Stimulated activated CD4-positive, alpha-beta T cell treated with anti-CD3 and anti-CD28 coated beads, Interleukin-15, amount 100 ng/mL, for 24 hours (primary cell): ENCODE results near the gene GLT8D1.
A peak's percentile ranks its signal among the peaks of the same experiment; 100 is the strongest.
"Not testable (repeated sequence)": the region's sequence is repeated elsewhere in the genome, so short reads cannot be mapped to it uniquely, and the experiment has no call there.

Experiments
- DNase-seq: peaks from one replicate; pipeline ENCODE4 v3.0.0-alpha.2; 2020

GLT8D1 gene, protein sequence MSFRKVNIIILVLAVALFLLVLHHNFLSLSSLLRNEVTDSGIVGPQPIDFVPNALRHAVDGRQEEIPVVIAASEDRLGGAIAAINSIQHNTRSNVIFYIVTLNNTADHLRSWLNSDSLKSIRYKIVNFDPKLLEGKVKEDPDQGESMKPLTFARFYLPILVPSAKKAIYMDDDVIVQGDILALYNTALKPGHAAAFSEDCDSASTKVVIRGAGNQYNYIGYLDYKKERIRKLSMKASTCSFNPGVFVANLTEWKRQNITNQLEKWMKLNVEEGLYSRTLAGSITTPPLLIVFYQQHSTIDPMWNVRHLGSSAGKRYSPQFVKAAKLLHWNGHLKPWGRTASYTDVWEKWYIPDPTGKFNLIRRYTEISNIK

DNA sequence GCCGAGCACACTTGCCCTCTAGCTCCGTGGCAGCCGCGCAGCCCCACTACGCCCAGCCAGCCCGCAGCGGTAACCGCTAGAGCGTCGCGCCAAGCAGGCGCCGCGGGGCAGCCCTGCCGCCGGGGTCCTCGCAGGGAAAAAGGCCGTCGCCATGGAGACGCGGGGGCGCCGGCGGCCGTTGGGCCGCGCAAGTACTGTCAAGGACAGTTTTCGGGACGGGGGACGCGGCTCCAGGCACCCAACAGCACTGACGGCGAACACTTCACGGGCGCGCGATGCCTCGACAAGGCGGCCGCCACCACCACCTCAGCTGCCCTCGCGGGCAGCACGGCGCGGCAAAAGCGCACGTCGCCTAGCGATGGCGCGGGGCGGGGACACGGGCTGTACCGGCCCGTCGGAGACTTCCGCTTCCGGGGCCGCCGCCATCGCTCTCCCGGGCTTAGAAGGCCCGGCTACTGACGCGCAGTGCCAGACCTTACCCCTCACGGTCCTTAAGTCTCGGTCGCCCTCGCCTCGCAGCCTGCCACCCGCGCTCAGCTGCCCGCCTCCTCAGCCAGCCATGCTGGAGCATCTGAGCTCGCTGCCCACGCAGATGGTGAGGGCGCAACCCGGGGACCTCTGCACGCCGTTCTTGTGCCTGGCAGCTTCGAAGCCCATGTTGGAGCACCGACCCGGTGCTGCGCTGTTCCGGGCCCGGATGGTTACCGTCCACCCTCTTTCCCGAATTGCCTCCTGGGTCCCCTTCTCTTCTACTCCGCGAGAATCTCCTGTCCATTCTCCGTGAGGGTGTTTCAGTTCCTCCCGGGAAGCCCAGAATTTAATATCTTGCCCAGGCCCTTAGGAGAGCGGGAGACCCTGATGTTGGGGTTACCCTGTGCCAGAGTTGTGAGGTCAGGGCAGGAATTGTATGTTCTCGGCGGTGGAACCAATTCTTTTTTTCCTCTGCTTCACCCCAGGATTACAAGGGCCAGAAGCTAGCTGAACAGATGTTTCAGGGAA, at the start of gene GLT8D1, which contains the start of gene SPCS1:
GLT8D1 (minus strand) TSS at position 104 of the 999 bp plus-strand sequence. CDS start 5,331 bp downstream, outside the sequence.
SPCS1 (plus strand) TSS at position 419 of the 999 bp plus-strand sequence; CDS start at position 560, 141 bp downstream.
- DNase-seq, result peak; percentile 91

DNA sequence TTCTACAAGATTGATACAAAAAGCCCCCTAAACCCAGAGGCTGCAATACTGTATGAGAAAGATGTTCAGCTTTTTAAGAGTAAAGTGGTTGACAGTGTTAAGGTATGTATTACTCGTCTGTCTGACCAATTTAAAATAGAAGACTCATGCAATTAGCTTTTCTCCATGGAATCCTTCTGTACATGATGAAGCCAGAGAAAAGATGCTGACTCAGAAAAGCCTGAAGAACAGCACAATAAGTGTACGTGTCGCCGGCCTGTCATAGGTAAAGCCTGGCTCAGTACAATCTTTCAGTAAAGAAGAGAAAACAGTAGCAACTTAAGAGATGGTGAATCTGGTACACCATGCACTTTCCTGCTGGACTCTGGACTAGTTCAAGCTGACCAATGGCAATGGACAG, 48.8 kb upstream of the GLT8D1 start:
- DNase-seq, result no peak

DNA sequence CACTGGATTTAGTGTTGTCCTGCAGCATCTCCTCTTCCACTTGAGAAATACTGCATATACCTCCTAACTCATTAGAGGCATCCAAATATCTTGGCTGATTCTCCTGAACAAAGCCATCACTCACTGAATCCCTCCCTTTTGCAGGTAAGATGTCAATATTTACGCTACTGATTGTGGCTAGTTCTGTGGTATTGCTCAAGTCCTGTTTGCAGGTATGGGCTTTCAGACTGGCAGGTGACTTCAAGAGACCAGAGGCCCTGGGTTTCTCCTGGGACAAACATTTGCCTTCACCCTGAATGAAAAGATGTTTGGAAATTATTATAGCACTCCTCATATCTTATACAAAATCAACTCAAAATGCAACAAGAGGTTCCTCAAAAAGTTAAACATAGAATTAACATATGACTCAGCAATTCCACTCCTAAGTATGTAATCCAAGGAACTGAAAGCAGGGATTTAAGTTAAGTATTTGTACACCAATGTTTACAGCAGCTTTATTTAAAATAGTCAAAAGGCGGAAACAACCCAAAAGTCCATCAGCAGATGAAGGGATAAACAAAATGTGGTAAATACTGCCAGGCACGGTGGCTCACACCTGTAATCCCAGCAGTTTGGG, 46.6 kb upstream of the GLT8D1 start:
- DNase-seq, result no peak

DNA sequence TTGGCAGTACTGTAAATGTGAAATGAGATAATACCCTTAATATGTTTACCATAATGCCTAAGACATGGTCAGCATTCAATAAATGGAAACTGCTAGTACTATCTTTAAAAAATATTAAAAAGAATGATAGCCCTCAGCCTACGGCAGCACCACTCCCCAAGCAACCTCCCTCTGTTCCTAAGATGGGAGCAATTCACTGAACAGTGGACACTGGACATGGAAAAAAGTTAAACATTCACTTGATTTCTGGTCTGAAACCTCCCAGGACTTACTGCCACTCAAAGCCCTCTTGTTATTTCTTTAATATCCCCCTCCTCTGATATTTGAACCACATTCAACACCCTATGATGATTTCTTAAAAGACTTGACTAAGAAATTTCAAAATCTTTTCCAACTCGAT, 38.1 kb upstream of the GLT8D1 start:
- DNase-seq, result no peak

DNA sequence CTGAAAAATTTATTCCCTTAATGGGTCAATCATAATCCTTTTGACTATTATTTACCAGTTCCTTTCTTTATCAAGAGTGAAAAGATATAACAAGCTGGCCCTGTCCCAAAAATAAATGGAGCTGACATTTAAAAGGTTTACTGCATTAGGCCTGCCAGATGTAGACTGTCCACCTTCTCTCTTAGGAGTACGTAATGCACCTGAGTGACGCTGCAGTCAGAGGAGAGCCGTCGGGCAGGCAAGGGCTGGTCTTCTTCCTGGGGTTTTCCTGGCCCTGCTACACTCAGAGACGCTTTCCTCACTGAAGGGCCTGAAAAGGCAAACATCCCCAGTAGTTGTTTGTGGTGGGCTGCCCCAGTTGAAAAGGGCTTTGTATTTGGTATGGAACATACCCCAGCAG, 37.6 kb upstream of the GLT8D1 start:
- DNase-seq, result no peak

DNA sequence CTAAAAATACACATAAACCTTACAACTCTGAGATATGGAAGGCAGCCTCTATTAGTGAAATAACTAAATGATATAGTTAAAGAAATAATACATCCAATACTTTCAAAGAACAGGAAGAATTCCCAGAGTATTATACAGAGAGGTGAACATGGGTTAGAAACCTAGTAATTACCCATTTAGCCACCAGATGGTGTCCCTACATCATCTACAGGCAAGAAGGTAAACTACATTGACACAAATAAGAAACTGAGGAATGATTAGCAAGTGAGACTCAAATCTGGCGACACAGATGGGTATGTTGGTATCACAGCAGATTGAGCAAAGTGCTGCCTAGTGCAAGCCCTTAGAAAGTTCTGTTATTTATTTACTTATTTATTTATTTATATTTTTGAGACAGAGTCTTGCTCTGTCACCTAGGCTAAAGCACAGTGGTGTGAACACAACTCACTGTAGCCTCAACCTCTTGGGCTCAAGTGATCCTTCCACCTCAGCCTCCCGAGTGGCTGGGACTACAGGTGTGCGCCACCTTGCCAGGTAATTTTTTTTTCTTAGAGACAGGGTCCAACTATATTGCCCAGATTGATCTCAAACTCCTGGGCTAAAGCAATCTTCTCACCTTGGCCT, 36.9 kb upstream of the GLT8D1 start:
- DNase-seq, result no peak

DNA sequence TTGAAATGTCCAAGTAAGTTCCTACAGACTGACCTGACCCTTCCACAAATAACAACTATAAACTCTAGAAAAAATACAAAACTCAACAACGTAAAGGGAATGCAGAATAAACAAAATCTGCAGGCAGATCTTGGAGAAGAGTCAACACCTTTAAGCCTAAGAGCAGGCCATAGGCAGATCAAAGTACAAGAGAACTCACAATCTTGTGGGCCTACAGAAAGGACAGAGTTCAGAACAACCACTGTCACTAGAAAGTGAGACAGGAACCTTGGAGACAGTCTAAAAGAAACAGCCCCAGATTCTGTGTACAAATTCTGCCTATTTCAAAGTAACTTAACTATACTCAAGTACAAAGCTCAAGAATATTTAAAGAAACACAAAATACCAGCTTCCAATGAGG, 34.1 kb upstream of the GLT8D1 start:
- no peak for DNase-seq

DNA sequence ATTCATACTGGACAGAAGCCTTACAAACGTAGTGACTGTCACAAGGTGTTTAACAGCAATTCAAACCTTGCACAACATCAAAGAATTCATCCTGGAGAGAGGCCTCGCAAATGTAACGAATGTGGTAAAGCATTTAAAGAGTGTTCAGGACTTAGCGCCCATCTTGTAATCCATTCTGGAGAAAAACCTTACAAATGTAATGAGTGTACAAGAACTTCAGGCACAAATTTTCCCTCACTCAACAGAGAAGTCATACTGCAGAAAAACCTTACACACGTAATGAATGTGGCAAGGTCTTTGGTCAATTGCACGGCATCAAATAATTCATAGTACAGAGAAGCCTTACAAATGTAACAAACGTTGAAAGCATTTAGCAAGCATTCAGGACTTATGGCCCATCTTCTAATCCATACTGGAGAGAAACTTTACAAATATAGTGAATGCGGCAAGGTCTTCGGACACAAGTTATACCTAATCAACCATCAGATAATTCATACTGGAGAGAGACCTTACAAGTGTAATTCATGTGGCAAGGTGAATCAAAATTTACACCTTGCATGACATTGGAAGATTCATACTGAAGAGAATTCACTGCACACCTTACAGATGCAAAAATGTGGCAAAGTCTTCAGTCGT, 27.8 kb upstream of the GLT8D1 start:
- DNase-seq, result no peak

DNA sequence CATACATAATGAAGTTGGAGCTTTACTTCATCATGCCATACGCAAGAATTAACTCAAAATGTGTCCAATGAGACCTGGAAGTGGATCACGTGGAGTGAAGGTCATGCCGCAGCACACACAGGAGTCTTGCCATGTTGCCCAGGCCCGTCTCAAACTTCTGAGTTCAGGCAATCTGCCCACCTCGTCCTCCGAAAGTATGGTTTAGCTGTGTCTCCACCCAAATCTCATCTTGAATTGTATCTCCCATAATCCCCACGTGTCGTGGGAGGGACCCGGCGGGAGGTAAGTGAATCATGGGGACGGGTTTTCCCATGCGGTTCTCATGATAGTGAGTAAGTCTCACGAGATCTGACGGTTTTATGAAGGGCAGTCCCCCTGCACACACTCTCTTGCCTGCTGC, 26.0 kb upstream of the GLT8D1 start:
- no peak for DNase-seq

DNA sequence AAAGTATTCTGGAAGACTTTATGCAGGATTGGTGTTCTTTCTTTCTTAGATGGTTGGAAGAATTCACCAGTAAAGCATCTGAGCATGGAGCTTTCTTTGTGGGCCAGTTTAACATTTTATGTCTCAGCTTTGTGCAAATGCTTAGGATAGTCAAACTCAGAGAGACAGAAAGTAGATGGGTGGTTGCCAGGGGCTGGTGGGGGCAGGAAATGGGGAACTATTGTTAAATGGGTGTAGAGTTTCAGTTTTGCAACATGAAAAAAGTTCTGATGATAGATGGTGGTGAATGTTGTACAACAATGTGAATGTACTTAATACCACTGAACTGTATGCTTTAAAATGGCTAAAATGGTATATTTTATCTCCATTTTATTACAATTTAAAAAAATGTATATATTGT, 25.1 kb upstream of the GLT8D1 start:
- no peak for DNase-seq

DNA sequence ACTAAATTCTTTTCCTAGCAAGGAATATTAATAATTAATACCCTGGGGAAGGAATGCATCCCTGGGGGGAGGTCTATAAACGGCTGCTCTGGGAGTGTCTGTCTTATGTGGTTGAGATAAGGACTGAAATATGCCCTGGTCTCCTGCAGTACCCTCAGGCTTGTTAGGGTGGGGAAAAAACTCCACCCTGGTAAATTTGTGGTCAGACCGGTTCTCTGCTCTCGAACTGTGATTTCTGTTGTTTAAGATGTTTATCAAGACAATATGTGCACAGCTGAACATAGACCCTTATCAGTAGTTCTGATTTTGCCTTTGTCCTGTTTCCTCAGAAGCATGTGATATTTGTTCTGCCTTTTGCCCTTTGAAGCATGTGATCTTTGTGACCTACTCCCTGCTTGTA, 23.2 kb upstream of the GLT8D1 start:
- DNase-seq, result not testable (repeated sequence)

DNA sequence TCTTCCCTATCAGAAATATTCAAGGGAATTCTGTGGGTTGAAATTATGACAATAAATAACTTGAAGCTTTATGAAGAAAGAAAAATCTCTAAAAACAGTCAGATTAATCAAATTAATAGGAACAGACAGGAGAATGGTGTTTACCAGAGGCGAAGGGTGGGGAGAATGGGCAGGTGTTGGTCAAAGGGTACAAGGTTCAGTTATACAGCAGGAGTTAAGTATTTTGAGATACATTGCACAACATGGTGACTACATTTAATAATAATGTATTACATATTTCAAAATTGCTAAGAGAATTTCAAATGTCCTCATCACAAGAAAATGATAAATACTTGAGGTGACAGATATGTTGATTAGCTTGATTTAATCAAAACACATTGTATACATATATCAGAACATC, 18.9 kb upstream of the GLT8D1 start:
- DNase-seq, result no peak

DNA sequence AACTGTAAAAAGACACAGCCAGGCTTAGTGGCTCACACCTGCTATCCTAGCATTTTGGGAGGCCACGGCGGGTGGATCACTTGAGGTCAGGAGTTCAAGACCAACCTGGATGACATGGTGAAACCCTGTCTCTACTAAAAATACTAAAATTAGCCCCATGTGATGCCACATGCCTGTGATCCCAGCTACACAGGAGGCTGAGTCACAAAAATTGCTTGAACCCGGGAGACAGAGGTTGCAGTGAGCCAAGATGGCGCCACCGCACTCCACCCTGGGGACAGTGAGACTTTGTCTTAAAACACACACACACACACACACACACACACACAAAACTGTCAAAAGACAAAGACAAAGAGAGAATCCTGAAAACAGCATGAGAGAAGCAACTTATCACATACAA, 18.3 kb upstream of the GLT8D1 start:
- no peak for DNase-seq

DNA sequence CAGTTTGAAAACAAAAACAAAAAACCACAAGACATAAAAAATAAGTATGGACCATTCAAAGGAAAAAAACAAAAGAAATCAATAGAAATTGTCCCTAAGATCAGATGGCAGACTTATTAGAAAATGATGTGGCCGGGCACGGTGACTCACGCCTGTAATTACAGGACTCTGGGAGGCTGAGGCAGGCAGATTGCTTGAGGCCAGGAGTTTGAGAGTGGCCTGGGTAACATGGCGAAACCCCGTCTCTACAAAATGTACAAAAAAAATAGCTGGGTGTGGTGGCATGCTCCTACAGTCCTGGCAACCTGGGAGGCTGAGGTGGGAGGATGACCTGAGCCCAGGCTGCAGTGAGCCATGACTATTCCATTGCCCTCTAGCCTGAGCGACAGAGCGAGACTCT, 16.9 kb upstream of the GLT8D1 start:
- no peak for DNase-seq

DNA sequence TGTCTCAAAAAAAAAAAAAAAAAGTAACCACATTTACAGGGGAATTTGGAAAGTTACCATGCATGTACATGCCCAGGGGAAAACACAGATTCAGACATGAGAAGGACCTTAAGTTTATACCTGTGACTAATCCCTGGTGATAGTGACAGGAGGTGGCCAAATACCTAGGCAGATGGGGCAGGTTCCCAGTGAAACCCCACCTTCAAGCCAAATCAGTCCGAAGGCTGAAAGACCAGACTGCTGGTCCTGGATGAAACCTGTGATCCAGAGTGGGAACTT, 16.1 kb upstream of the GLT8D1 start:
- no peak for DNase-seq

DNA sequence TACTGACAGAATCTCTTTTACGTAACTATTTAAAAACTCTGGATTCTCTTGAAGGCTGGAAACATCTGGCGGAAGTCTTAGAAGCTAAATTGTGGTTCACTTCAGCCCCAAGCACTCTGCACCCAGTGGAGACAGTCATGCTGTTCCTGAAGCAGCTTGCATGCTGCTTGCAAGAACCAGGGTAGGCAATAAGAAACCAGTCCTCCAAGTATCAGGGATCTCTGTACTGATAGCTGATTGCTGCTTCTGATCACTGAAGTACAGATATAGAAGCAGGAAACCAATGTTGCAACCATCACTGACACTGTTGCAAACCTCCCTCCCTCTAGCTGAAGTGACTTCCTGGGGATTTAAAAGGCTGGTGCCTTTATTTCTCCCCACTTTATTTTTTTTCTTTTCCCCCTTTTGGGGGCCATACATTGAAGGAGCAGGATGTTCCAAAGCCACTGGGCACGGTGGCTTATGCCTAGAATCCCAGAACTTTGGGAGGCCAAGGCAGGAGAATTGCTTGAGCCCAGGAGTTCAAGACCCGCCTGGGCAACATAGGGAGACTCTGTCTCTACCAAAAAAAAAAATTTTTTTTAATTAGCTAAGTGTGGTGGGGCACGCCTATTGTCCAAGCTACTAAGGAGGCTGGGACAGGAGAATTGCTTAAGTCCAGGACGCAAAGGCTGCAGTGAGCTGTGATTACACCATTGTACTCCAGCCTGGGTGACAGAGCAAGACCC, 15.6 kb upstream of the GLT8D1 start:
- DNase-seq, result no peak

DNA sequence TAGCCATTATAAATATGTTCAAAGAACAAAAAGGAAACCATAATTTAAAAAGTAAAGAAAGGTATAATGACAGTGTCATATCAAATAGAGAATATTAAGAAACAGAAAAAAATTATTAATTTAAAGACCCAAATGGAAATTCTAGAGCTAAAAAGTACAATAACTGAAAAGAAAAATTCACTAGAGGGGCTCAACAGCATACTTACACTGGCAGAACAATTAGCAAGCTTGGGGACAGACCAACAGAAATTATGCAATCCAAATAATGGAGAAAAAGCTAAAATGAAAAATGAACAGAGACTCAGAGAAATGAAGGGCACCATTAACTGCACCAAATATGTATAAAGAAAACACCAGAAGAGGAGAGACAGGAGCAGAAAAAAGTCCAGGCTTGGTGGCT, 14.0 kb upstream of the GLT8D1 start:
- no peak for DNase-seq

DNA sequence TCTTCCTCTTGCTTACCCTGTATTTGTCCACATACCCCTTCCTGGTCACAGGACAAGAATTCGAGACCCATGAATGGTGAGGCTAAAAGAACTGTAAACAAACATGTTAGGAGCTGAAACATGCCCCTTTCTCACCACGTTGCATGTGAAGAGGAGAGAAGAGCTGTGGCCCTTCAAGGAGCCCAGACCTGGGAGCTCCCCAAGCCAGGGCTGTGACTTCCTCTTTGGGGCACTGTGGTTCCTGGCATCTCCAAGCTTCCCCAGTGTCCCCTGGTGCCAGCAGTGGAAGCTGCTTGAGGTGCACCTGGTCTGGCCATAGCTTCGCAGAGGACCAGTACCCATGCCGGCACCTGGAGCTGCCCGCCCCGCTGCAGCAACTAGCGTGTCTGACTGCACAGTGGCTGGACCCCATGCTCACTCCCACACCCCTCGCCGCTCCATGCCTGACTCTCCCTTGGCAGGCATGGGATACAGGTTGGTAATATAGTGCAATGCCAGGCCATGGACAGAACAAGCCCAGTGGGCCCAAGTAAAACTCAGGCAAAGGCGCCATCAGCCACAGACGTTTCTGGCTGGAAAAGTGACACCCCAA, 10.2 kb upstream of the GLT8D1 start:
- DNase-seq, result no peak

DNA sequence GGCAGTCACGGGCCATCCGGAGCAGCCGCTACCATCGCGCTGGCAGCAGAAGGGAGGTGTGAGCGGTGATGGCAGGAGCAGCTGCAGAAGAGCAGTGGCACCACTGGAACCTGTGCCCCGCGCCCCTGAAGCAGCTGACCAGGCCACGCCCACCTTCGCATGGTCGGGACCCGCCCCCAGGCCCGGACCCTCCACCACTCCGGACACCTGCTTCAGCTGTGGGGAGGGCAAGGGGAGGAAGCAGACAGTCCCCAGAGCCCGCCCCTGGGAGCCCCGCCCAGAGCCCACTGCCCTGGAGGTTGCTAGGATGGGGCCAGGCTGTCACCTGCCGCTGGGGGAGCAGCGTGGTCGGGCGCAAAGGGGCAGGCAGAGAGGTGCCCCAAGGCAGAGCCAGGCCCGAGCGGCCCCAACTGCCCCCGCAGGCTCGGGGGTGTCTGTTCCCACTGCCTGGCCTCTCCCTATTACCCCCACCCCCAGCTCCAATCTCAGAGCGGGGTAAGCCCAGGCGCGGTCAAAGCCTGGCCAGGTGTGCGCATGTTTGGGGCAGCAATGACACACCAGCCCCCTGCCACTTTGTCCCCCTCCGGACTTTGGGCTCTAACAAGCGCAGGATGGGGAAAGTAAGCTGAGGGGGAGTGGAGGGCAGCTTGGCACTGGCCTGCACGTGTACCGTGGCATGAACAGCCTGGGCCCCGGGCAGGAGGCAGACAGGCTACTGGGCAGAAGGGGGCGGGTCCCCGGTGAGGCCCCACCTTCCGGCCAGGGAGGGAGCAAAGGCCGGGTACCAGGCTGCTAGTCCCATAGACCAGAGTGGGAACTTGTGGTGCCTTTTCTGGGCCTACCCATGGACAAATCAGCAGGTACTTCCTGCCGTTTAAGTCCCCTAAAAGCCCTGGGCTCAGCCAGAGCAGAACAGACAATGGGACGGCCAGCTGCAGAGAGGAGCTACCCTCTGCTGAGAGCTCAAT, 9.0 kb upstream of the GLT8D1 start:
- no peak for DNase-seq
